Activated naive CD4-positive, alpha-beta T cell treated with anti-CD3 and anti-CD28 coated beads, Interleukin-2, amount 50 U/mL, for 72 hours (primary cell): ENCODE measurements around the gene RPL18. TPM values are rescaled to one million over a fixed set of nuclear protein-coding genes. Genes with fewer than 3 reads are reported as not detected.

Experiments
- ATAC-seq, 2 donors: fragments of 150-1000 bp; cut with Tn5 transposase; 2 replicates each; pipeline ENCODE4 v1.10.0; 2021; ENCODE audit warnings: mild to moderate bottlenecking in 2 of 2, moderate library complexity in 2 of 2
- DNase-seq, 2 donors: peaks; one replicate each; pipeline ENCODE4 v3.0.0; 2021 to 2022; ENCODE audit warnings: low spot score in 2 of 2
- H3K27ac Mint-ChIP-seq, 2 donors: one replicate each; pipeline ENCODE4 v1.8.0; 2022; ENCODE audit warnings: mild to moderate bottlenecking in 2 of 2, mixed read lengths in 2 of 2
- H3K36me3 Mint-ChIP-seq, 2 donors: one replicate each; pipeline ENCODE4 v1.8.0; 2022; ENCODE audit warnings: mixed read lengths in 2 of 2
- H3K9me3 Mint-ChIP-seq, 2 donors: one replicate each; pipeline ENCODE4 v1.8.0; 2022; ENCODE audit warnings: mixed read lengths in 2 of 2
- total RNA-seq, 2 donors: library from RNA; stranded (reverse); gene quantifications; one replicate each; pipeline ENCODE4 v1.2.3, GENCODE V29; 2022

RPL18 gene
- total RNA-seq, 2 donors from 2014 or later = 2,030 to 2,264 TPM

DNA sequence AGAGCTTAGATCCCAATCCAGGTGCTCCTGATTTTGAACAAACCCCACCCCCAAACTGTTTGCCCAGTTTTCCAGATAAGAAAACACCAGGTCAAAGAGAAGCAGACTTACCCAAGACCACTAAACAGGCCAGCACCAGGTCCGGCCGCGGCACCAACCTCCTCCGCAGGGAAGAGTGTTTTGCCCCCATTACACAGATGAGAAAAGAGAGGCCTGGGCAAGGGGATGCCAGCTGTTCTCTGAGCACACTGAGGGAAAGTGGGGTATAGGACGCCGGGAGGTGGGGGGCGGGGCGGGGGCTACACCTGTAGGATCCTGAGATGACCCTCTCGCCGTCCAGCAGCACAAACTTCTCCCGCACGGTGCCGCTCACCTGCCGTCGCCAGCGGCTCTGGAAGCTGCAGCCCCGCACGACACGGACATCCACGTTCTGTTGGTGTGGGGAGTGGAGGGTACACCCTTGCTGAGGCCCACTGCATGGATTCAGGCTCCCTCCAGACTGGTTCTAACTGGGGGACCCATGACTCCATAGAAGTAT lies 9.3 kb downstream of the RPL18 start:
- H3K9me3 Mint-ChIP-seq = no peaks in the 10 kb centered on the region
- H3K36me3 Mint-ChIP-seq = no peaks in the 10 kb centered on the region
- no peak overlapping the region for H3K27ac Mint-ChIP-seq
- ATAC-seq (no peak), DNase-seq (no peak)

DNA sequence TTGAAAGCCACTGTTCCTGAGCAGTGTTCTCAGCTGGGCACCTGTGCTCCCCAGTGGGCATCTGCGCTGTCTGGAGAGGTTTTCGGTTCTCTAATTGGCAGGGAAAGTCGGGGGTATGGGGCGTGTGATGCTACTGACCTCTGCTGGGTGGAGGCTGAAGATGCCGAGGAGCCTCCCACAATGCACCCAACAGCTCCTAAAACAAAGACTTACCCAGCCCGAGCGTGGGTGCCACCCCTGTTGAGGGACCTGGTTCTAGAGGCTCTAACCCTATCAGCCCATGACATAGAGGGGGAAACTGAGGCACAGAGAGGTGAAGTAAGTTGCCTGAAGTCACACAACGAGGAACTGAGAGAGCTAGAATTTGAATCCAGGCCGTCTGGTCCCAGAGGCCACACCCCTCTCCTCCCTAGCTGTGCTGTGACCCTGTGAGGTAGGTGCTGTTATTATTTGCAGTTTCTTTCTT lies 10.1 kb downstream of the RPL18 start:
- ATAC-seq (peak; percentile 50 to 63), DNase-seq (no peak)
- Mint-ChIP-seq H3K36me3 (no peaks in the 10 kb centered on the region), H3K9me3 (no peaks in the 10 kb centered on the region), H3K27ac (no peak overlapping the region)

DNA sequence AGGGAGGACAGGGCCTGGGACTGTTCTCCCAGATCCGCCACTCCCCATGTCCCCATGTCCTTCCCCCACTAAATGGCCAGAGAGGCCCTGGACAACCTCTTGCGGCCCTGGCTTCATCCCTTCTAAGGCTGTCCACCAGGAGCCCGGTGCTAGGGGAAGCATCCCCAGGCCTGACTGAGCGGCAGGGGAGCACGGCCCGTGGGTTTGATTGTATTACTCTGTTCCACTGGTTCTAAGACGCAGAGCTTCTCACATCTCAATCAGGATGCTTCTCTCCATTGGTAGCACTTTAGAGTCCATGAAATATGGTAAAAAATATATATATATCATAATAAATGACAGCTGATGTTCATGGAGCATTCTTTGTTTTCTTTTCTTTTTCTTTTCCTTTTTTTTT lies 11.6 kb downstream of the RPL18 start:
- H3K36me3 Mint-ChIP-seq = no peaks in the 10 kb centered on the region
- no peak for ATAC-seq
- no peak for DNase-seq

DNA sequence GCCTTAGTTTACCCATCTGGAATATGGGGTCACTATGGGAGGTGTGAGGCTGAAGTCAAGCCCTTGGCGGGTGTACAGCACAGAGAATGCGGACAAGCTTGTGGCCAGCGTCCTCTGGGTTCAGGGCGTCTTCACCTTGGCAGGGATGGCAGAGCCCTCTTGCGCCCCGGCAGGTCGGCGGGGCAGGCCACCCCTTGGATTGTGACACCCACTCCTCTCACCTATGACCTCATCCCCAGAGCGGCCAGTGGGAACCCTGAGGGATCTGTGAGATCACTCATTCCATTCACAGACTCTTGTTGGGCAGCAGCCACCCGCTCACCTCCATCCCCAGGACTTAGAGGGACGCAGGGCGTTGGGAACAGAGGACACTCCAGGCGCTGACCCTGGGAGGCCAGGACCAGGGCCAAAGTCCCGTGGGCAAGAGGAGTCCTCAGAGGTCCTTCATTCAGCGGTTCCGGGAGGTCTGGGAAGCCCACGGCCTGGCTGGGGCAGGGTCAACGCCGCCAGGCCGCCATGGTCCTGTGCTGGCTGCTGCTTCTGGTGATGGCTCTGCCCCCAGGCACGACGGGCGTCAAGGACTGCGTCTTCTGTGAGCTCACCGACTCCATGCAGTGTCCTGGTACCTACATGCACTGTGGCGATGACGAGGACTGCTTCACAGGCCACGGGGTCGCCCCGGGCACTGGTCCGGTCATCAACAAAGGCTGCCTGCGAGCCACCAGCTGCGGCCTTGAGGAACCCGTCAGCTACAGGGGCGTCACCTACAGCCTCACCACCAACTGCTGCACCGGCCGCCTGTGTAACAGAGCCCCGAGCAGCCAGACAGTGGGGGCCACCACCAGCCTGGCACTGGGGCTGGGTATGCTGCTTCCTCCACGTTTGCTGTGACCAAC lies 12.3 kb downstream of the RPL18 start, which contains the start of gene SPACA4:
SPACA4 (plus strand) TSS at position 280 of the 896 bp plus-strand sequence; CDS start at position 517, 237 bp downstream.
- ATAC-seq = no peak
- Mint-ChIP-seq H3K36me3 (no peaks in the 10 kb centered on the region), H3K27ac (peak within 1 kb of the TSS in 1 of 2 donors; percentile 36), H3K9me3 (no peaks in the 10 kb centered on the region)
- DNase-seq = no peak

More for the DNA sequence above, 11.6 kb downstream of the RPL18 start:
- no peaks in the 10 kb centered on the region for H3K9me3 Mint-ChIP-seq
- H3K27ac Mint-ChIP-seq = no peak overlapping the region

DNA sequence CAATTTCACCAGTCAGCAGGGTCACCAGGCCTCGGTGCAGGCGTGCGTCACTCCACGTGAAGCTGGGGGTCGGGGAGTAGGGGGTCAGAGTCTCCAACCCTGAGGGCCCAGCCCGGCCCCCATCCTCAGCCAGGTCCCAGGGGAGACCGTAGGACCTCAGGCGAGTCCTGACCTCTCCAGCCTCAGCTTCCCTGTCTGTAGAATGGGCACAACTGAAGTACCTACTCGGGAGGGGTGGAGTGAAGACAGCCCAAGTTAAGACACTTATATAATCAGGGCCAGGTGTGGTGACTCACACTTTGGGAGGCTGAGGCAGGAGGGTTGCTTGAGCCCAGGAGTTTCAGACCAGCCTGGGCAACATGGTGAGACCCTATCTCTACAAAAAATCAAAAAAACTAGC lies 15.1 kb downstream of the RPL18 start:
- no peaks in the 10 kb centered on the region for H3K36me3 Mint-ChIP-seq
- no peak for ATAC-seq
- no peak for DNase-seq
- H3K9me3 Mint-ChIP-seq = no peaks in the 10 kb centered on the region
- H3K27ac Mint-ChIP-seq = no peak overlapping the region

DNA sequence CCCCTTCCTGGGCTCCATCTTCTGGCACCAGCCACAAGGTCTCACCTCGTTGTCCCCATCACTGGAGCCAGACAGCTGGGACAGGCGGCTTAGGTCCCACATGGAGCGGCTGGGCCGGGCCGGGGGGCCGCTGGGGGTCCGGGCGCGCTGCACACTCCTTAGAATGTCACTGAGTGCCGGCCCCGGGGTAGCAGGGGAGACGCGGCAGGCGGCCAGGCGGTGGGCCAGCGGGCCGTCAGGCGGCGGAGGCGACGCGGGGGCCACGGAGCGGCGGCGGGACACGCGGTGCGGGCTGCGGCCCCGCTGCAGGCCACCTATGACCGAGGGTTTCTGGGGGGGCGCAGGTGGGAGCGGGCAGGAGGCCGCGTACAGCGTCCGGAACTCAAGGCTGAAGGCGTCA lies 15.5 kb downstream of the RPL18 start:
- no peaks in the 10 kb centered on the region for H3K36me3 Mint-ChIP-seq
- ATAC-seq (no peak), DNase-seq (no peak)
- no peaks in the 10 kb centered on the region for H3K9me3 Mint-ChIP-seq
- no peak overlapping the region for H3K27ac Mint-ChIP-seq

DNA sequence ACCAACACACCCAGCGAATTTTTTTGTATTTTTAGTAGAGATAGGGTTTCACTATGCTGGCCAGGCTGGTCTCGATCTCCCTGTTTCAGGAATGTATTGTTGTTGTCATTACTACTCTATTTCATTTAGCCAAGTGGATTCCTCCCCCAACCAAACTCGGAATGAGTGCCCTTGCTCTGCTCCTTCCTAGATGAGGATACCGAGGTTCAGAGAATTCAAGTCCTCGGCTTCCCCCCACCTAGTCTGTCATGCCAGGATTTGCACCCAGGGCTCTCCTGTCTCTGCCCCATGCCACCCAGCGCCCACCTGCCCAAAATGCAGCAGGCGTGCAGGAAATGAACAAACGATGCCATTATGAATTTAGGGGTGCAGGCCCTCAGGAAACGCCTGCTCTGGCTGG lies 16.0 kb downstream of the RPL18 start:
- no peaks in the 10 kb centered on the region for H3K9me3 Mint-ChIP-seq
- DNase-seq = no peak
- no peaks in the 10 kb centered on the region for H3K36me3 Mint-ChIP-seq
- no peak overlapping the region for H3K27ac Mint-ChIP-seq
- ATAC-seq = no peak

DNA sequence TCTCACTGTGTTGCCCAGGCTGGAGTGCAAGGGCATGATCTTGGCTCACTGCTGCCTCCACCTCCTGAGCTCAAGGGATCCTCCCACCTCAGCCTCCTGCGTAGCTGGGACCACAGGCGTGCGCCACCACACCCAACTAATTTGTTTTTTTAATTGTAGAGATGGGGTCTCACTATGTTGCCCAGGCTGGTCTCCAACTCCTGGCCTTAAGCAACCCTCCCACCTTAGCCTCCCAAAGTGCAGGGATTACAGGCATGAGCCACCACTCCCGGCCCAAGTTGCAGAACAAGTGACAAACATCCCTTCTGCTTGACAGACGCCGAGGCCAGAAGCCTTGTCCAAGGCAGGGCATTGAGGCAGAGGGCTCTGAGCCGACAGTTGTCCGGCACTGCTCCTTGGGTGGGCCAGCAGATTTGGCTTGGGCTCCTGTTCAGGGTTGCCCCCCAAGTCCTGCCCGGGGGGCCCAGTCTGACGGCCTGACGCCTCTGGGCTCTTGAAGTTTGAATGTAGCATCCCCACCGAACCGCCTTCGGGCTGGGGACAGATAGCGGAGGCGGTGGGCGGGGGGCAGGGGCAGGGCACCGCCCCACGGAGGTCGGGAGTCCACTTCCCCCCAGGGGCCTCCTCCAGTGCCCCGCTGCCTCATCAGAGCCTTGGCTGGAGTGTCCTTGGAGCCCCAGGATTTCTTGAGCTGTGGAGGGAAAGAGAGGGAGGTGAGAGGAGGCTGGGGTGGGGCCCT lies 18.1 kb downstream of the RPL18 start:
- no peak for ATAC-seq
- Mint-ChIP-seq H3K27ac (no peak overlapping the region), H3K36me3 (no peaks in the 10 kb centered on the region), H3K9me3 (no peaks in the 10 kb centered on the region)
- no peak for DNase-seq

DNA sequence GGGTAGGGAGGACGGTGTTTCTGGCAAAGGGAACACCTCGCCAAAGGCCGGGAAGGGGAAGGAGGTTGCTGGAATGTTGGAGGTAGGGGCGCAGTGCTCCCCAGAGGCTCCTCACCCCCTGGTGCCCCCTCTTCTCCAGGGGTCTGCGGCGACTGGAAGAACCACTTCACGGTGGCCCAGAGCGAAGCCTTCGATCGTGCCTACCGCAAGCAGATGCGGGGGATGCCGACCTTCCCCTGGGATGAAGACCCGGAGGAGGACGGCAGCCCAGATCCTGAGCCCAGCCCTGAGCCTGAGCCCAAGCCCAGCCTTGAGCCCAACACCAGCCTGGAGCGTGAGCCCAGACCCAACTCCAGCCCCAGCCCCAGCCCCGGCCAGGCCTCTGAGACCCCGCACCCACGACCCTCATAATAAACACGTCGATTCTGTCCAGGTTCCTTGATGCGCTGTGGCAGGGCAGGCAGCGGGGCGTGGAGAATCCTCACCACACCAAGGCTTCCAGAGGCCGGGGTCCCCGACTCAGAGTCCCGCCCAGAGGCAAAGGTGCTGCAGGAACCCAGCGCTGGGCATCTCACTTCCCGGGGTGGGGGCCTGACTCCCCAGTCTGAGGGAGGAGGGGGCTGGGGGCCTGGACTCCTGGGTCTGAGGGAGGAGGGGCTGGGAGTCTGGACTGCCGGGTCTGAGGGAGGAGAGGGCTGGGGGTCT lies 19.8 kb downstream of the RPL18 start:
- Mint-ChIP-seq H3K9me3 (no peaks in the 10 kb centered on the region), H3K27ac (no peak overlapping the region), H3K36me3 (no peaks in the 10 kb centered on the region)
- DNase-seq (no peak), ATAC-seq (no peak)

DNA sequence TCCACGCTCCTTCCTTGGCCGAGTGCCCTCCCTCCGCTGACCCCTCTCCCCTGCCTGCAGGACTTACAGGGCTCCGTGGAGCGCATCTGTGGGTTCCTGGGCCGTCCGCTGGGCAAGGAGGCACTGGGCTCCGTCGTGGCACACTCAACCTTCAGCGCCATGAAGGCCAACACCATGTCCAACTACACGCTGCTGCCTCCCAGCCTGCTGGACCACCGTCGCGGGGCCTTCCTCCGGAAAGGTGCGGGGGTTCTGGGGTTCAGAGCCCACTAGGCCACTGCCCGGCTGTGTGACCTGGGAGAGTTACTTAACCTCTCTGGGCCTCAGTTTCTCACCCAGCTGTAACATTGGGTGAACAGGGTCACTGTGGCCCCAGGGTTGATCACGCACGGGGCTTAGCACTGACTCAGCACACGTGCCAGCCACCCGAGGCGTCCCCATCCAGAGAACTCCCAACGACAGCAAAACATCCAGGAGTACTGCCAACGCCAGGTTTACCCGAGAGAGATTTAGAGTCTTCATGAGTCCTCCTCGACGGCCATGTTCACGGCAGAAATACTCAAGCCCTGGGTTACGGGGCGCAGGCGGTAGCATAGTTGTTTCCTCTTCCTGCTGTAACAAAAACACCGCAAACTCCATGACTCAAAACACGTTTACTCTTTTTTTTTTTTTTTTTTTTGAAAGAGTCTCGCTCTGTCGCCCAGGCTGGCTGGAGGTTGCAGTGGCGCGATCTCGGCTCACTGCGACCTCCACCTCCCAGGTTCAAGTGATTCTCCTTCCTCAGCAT lies 22.1 kb downstream of the RPL18 start:
- H3K9me3 Mint-ChIP-seq = no peaks in the 10 kb centered on the region

DNA sequence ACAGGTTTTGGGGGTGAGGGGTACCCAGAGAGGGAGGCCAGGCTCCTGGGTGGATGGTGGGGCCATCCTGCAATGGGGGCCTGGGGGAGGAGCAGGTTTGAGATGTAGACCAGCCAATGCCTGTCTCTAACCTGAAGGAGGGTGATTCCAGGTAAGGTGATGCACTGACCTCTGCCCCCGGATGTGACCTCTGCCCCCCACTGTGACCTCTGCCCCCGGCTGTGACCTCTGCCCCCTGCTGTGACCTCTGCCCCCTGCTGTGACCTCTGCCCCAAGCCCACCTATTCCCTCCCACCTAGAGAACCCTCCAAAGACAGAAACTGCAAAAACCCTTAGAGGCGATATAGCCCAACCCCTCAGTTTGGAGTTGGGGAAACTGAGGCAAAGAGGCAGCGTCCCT lies 22.7 kb downstream of the RPL18 start:
- Mint-ChIP-seq H3K36me3 (no peaks in the 10 kb centered on the region), H3K9me3 (no peaks in the 10 kb centered on the region), H3K27ac (no peak overlapping the region)
- DNase-seq = no peak
- no peak for ATAC-seq

More for the DNA sequence above, 22.1 kb downstream of the RPL18 start:
- Mint-ChIP-seq H3K36me3 (no peaks in the 10 kb centered on the region), H3K27ac (peak overlapping the region; percentile 44 to 70)
- ATAC-seq = peak; percentile 75 to 78
- no peak for DNase-seq

DNA sequence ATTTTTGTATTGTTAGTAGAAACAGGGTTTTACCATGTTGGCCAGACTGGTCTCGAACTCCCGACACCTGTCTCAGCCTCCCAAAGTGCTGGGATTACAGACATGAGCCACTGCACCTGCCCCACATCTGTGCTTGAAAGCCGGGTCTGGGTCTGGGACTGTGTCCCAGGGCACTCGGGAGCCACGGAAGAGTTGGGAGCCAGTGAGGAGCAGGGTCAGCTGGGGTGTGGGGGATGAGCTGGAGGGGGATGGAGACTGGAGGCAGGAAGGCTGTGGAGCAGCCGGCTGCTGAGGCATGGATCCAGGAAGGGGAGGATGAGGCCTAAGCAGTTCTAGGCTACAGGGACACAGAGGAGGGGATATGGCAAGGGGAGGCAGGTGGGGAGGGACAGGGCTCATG lies 23.1 kb downstream of the RPL18 start:
- DNase-seq = no peak
- H3K27ac Mint-ChIP-seq = peak overlapping the region in 1 of 2 donors; percentile 19
- H3K36me3 Mint-ChIP-seq = no peaks in the 10 kb centered on the region
- no peaks in the 10 kb centered on the region for H3K9me3 Mint-ChIP-seq
- ATAC-seq = no peak

DNA sequence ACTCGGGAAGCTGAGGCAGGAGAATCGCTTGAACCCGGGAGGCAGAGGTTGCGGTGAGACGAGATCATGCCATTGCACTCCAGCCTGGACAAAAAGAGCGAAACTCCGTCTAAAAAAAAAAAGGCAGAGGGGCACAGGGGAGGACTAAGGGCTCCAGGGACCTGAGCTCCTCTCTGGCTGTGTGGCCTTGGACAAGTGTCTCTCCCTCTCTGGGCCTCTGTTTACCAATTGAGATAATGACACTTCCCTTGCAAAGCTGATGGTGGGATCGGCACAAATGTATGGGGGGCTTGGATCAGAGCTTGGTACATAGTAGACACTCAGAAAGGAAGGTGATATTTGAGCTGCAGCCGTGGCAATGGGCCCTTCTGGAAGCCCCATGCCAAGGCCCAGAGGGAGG lies 23.8 kb downstream of the RPL18 start:
- H3K9me3 Mint-ChIP-seq = no peaks in the 10 kb centered on the region
- ATAC-seq = no peak
- no peak for DNase-seq
- no peaks in the 10 kb centered on the region for H3K36me3 Mint-ChIP-seq
- H3K27ac Mint-ChIP-seq = peak overlapping the region in 1 of 2 donors; percentile 19

DNA sequence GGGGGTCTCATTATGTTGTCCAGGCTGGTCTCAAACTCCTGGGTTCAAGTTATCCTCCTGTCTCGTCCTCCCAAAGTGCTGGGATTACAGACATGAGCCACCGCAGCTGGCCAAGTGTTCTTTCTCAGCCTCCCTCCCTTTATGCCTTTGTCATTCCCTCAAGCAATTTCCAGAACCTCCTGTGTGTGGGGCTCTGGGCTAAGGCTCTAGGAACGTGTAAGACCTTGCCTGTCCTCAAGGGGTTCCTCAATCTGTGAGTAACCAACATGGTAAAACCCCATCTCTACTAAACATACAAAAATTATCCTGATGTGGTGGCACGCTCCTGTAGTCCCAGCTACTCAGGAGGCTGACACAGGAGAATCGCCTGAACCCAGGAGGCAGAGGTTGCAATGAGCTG lies 28.0 kb downstream of the RPL18 start:
- DNase-seq = no peak
- no peak for ATAC-seq
- H3K27ac Mint-ChIP-seq = peak overlapping the region in 1 of 2 donors; percentile 69
- H3K9me3 Mint-ChIP-seq = no peaks in the 10 kb centered on the region
- no peaks in the 10 kb centered on the region for H3K36me3 Mint-ChIP-seq

DNA sequence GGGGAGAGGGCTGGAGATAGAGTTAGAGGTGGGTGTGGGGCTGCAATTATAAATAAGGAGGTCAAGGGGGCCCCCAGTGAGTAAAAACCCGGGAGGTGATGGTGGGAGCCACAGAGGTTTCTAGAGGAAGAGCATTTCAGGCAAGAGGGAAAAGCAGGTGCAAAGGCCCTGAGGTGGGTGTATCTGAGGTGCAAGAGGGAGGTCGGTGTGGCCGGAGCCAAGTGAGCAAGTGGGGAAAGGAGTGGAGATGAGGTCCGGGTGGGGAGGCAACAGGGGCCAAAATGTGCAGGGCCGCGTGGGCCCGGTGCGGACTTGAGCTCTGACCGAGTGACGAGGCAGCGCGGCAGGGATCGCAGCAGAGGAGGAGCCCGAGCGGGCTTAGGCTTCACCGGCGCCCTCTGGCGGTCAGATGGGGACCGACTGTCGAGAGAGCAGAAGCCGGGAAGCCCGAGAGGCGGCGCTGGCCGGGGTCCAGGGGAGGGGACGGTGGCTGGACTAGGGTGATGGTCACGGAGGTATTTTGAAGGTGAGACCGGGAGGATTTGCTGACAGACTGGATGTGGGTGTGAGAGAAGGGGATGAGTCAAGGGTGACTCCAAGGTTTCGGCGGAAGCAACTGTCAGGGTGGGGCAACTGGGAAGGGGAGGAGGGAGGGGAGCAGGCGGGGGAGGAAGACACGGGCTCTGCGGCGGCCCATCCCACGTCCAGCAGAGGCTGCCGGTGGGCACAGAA lies 30.1 kb downstream of the RPL18 start:
- DNase-seq (peak; percentile 90 to 94), ATAC-seq (peak; percentile 88 to 90)
- H3K27ac Mint-ChIP-seq = peak overlapping the region in 1 of 2 donors; percentile 25
- no peaks in the 10 kb centered on the region for H3K36me3 Mint-ChIP-seq
- H3K9me3 Mint-ChIP-seq = no peaks in the 10 kb centered on the region
